Glutamatergic neuron (in vitro differentiated cells): ENCODE results near the gene RBM18. TPM values are rescaled to one million over a fixed set of nuclear protein-coding genes. Genes with fewer than 3 reads are reported as not detected.

Experiments used
- DNase-seq: peaks from one replicate; pipeline ENCODE4 v3.0.0; 2022
- H3K27ac Mint-ChIP-seq: one replicate; pipeline ENCODE4 v1.8.0; 2020; ENCODE audit warnings: mild to moderate bottlenecking, mixed read lengths, inconsistent platforms; ENCODE audit not compliant: unreplicated experiment
- H3K27me3 Mint-ChIP-seq: one replicate; pipeline ENCODE4 v1.8.0; 2020; ENCODE audit warnings: mild to moderate bottlenecking, moderate library complexity, mixed read lengths, inconsistent platforms; ENCODE audit not compliant: unreplicated experiment
- H3K36me3 Mint-ChIP-seq: one replicate; pipeline ENCODE4 v1.8.0; 2020; ENCODE audit warnings: mild to moderate bottlenecking, mixed read lengths, inconsistent platforms; ENCODE audit not compliant: unreplicated experiment
- H3K4me1 Mint-ChIP-seq: one replicate; pipeline ENCODE4 v1.8.0; 2020; ENCODE audit warnings: mild to moderate bottlenecking, low read depth, mixed read lengths, inconsistent platforms; ENCODE audit not compliant: unreplicated experiment
- H3K4me3 Mint-ChIP-seq: one replicate; pipeline ENCODE4 v1.8.0; 2020; ENCODE audit warnings: mild to moderate bottlenecking, mixed read lengths, inconsistent platforms; ENCODE audit not compliant: unreplicated experiment
- H3K9me3 Mint-ChIP-seq: one replicate; pipeline ENCODE4 v1.8.0; 2020; ENCODE audit warnings: mild to moderate bottlenecking, moderate library complexity, mixed read lengths, inconsistent platforms; ENCODE audit not compliant: unreplicated experiment
- CTCF ChIP-seq: fragments of 200-600 bp; sonication (generic); IDR thresholded peaks from one replicate; pipeline ENCODE4 v1.5.0; 2021; ENCODE audit not compliant: partially characterized antibody, unreplicated experiment
- total RNA-seq: library from RNA; stranded (reverse); fragmentation: NEBNext Ultra II Directional; extraction: Animal tissue kit (Norgen Biotek cat#: 25700); gene quantifications from one replicate; pipeline ENCODE4 v1.2.1, GENCODE V29; 2021; ENCODE audit not compliant: unreplicated experiment

The RBM18 gene
- total RNA-seq, 1 donor from 2014 or later = 27.3 TPM

- Mint-ChIP-seq H3K27ac (no peak overlapping the region), H3K36me3 (no peaks in the 10 kb centered on the region), H3K4me3 (no peak overlapping the region), H3K4me1 (no peaks in the 10 kb centered on the region), H3K9me3 (peaks cover 2% of the 10 kb centered on the region), H3K27me3 (peaks cover 5% of the 10 kb centered on the region)
- DNase-seq = no peak
- TF ChIP-seq CTCF = no peak
Observed at GRCh38 chr9:122207096-122207495, 57.5 kb downstream of the RBM18 start.

- H3K27me3 Mint-ChIP-seq = peaks cover 5% of the 10 kb centered on the region
- no peak for DNase-seq
- no peak overlapping the region for H3K27ac Mint-ChIP-seq
- no peaks in the 10 kb centered on the region for H3K4me1 Mint-ChIP-seq
- TF ChIP-seq CTCF = no peak
- peaks cover 2% of the 10 kb centered on the region for H3K9me3 Mint-ChIP-seq
- H3K36me3 Mint-ChIP-seq = no peaks in the 10 kb centered on the region
- no peak overlapping the region for H3K4me3 Mint-ChIP-seq
Observed at GRCh38 chr9:122206118-122207046, 58.3 kb downstream of the RBM18 start.

DNA sequence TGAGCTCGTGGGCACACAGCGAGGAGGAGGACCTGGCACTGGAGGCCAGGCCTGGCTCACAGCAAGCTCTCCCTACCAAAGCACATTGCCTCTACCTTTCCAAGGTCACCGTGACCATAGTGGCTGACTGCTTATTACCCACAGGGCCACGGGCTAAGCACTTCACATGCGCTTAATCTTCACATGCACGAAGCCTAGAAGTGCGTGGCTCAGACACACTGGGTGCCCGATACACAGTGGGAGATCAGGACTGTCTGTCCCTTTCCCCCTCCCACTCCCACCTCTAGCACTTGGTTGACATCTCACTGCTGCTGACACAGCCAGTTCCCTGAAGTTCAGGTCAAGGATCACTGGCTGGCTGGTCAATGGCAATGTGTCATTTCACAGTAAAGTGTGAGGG is 59.5 kb downstream of the RBM18 start:
- no peaks in the 10 kb centered on the region for H3K36me3 Mint-ChIP-seq
- H3K27ac Mint-ChIP-seq = no peak overlapping the region
- no peaks in the 10 kb centered on the region for H3K9me3 Mint-ChIP-seq
- H3K27me3 Mint-ChIP-seq = peaks cover 5% of the 10 kb centered on the region
- H3K4me1 Mint-ChIP-seq = no peaks in the 10 kb centered on the region
- no peak overlapping the region for H3K4me3 Mint-ChIP-seq
- TF ChIP-seq CTCF = no peak
- DNase-seq = no peak

GRCh38 chr9:122204491-122204890 is 60.1 kb downstream of the RBM18 start:
- H3K27ac Mint-ChIP-seq = no peak overlapping the region
- no peaks in the 10 kb centered on the region for H3K4me1 Mint-ChIP-seq
- TF ChIP-seq CTCF = no peak
- H3K9me3 Mint-ChIP-seq = no peaks in the 10 kb centered on the region
- no peak overlapping the region for H3K4me3 Mint-ChIP-seq
- no peak for DNase-seq
- H3K36me3 Mint-ChIP-seq = no peaks in the 10 kb centered on the region
- peaks cover 5% of the 10 kb centered on the region for H3K27me3 Mint-ChIP-seq

DNA sequence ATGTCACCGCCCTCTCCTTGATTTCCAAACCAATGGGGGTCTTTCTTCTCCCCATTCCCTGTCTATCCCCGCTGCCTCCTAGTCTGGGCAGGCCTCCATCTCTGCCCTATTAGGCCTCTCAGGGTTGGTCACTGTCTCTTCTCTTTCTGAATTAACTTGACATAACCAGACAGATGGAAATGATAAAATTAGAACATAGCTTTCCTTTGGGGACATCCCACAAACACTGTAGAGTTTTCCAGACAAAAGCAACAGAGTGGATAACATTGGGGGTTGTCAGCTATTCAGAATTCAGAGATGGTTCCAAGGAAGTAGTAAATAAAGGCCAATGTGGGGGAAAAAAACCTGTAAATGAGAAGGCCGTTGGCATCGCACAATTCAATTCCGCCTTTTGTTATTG is 60.6 kb downstream of the RBM18 start:
- no peak overlapping the region for H3K27ac Mint-ChIP-seq
- no peaks in the 10 kb centered on the region for H3K9me3 Mint-ChIP-seq
- no peak for DNase-seq
- H3K4me3 Mint-ChIP-seq = no peak overlapping the region
- peaks cover 5% of the 10 kb centered on the region for H3K27me3 Mint-ChIP-seq
- no peaks in the 10 kb centered on the region for H3K36me3 Mint-ChIP-seq
- TF ChIP-seq CTCF = no peak
- no peaks in the 10 kb centered on the region for H3K4me1 Mint-ChIP-seq
